ENCODE results near the gene RIPK3. TPM values are rescaled to one million over a fixed set of nuclear protein-coding genes. Genes with fewer than 3 reads are reported as not detected.
A peak's percentile ranks its signal among the peaks of the same experiment; 100 is the strongest.

The RIPK3 gene
- total RNA-seq, 1 donor from 2014 or later: 0.95 TPM

- peaks cover 6% of the 10 kb centered on the region for H3K4me1 Mint-ChIP-seq (ENCODE audit: low read depth, unreplicated experiment)
- peaks cover 12% of the 10 kb centered on the region for H4K20me1 ChIP-seq (ENCODE audit: insufficient read depth, low read length)
These were observed 23.8 kb downstream of the RIPK3 start for GRCh38 chr14:24315807-24316596.

GRCh38 chr14:24315243-24315806 lies 24.5 kb downstream of the RIPK3 start:
- no peak for TF ChIP-seq CTCF (IDR thresholded peaks at IDR 0.05; ENCODE audit: insufficient read depth, low read depth, low read length)
- no peak for TF ChIP-seq EZH2 (IDR thresholded peaks at IDR 0.05; ENCODE audit: insufficient read depth, low read length)

More at GRCh38 chr14:24315807-24316596, 23.8 kb downstream of the RIPK3 start:
- H3K4me2 ChIP-seq (ENCODE audit: low read length): no peak overlapping the region
- DNase-seq (ENCODE audit: low read depth): no peak
- TF ChIP-seq CTCF (IDR thresholded peaks at IDR 0.05; ENCODE audit: insufficient read depth, low read depth, low read length): no peak
- peak; percentile 37 for TF ChIP-seq EZH2 (IDR thresholded peaks at IDR 0.05; ENCODE audit: insufficient read depth, low read length)
- H3K4me3 ChIP-seq (ENCODE audit: insufficient read depth, low read depth, low read length): no peak overlapping the region
- no peak overlapping the region for H3K4me3 Mint-ChIP-seq (ENCODE audit: unreplicated experiment)
- no peaks in the 10 kb centered on the region for H3K79me2 ChIP-seq (ENCODE audit: insufficient read depth, low read length)
- peak overlapping the region; percentile 52 for H2AFZ ChIP-seq (ENCODE audit: low read depth, low read length)
- peaks cover 29% of the 10 kb centered on the region for H3K27me3 ChIP-seq (ENCODE audit: insufficient read depth, low read length)
- no peak overlapping the region for H3K27ac ChIP-seq (ENCODE audit: low read depth, low read length)
- H3K9me3 ChIP-seq (ENCODE audit: insufficient read depth, low read depth, low read length): no peaks in the 10 kb centered on the region
- H3K9me3 Mint-ChIP-seq (ENCODE audit: unreplicated experiment): peaks cover 2% of the 10 kb centered on the region
- H3K36me3 ChIP-seq (ENCODE audit: insufficient read depth, low read length): no peaks in the 10 kb centered on the region
- peaks cover 15% of the 10 kb centered on the region for H3K4me1 ChIP-seq (ENCODE audit: insufficient read depth, low read length)
- H3K27ac Mint-ChIP-seq (ENCODE audit: unreplicated experiment): no peak overlapping the region
- no peak for FAIRE-seq
- H3K27me3 Mint-ChIP-seq (ENCODE audit: low read depth, unreplicated experiment): peaks cover 27% of the 10 kb centered on the region
- H3K36me3 Mint-ChIP-seq (ENCODE audit: low read depth, unreplicated experiment): peaks cover 5% of the 10 kb centered on the region
- H3K9ac ChIP-seq (ENCODE audit: low read length): no peak overlapping the region

More at GRCh38 chr14:24315243-24315806, 24.5 kb downstream of the RIPK3 start:
- H3K36me3 ChIP-seq (ENCODE audit: insufficient read depth, low read length): no peaks in the 10 kb centered on the region
- H3K4me3 ChIP-seq (ENCODE audit: insufficient read depth, low read depth, low read length): no peak overlapping the region
- no peak overlapping the region for H3K27ac Mint-ChIP-seq (ENCODE audit: unreplicated experiment)
- peaks cover 14% of the 10 kb centered on the region for H4K20me1 ChIP-seq (ENCODE audit: insufficient read depth, low read length)
- H3K9me3 Mint-ChIP-seq (ENCODE audit: unreplicated experiment): peaks cover 2% of the 10 kb centered on the region
- H3K79me2 ChIP-seq (ENCODE audit: insufficient read depth, low read length): no peaks in the 10 kb centered on the region
- no peak overlapping the region for H2AFZ ChIP-seq (ENCODE audit: low read depth, low read length)
- H3K9me3 ChIP-seq (ENCODE audit: insufficient read depth, low read depth, low read length): no peaks in the 10 kb centered on the region
- no peak overlapping the region for H3K4me3 Mint-ChIP-seq (ENCODE audit: unreplicated experiment)
- H3K27me3 ChIP-seq (ENCODE audit: insufficient read depth, low read length): peaks cover 26% of the 10 kb centered on the region
- peaks cover 6% of the 10 kb centered on the region for H3K4me1 Mint-ChIP-seq (ENCODE audit: low read depth, unreplicated experiment)
- H3K27ac ChIP-seq (ENCODE audit: low read depth, low read length): no peak overlapping the region
- FAIRE-seq (no peak), DNase-seq (ENCODE audit: low read depth) (no peak)
- H3K4me2 ChIP-seq (ENCODE audit: low read length): no peak overlapping the region
- peaks cover 22% of the 10 kb centered on the region for H3K4me1 ChIP-seq (ENCODE audit: insufficient read depth, low read length)
- no peak overlapping the region for H3K9ac ChIP-seq (ENCODE audit: low read length)
- H3K36me3 Mint-ChIP-seq (ENCODE audit: low read depth, unreplicated experiment): peaks cover 5% of the 10 kb centered on the region
- H3K27me3 Mint-ChIP-seq (ENCODE audit: low read depth, unreplicated experiment): peaks cover 25% of the 10 kb centered on the region

Data from astrocyte (in vitro differentiated cells and primary cell).